Pancreas (tissue), 10 donors: ENCODE measurements around the gene OR6Y1. TPM values are rescaled to one million over a fixed set of nuclear protein-coding genes. Genes with fewer than 3 reads are reported as not detected.

ENCODE experiments used
- ATAC-seq, 4 donors: fragments of 200-7000 bp; cut with Tn5 transposase; one replicate each; pipeline versions ENCODE4 v1.8.0 to v1.9.1; 2020; ENCODE audit warnings: mild to moderate bottlenecking in 4 of 4, moderate library complexity in 4 of 4
- DNase-seq, 6 donors: peaks; one replicate each; pipeline ENCODE4 v3.0.0-alpha.2; 2020
- FAIRE-seq: peaks from 2 replicates; lab custom pipeline; 2012; peaks lifted over from hg19 to GRCh38; lab: Jason Lieb, UNC
- H3K27ac ChIP-seq, 4 donors: fragments of 200-600 bp; sonication (generic); 1 replicate in 3 of 4; 2 replicates in 1 of 4; pipeline versions ENCODE4 v1.5.0 to v1.8.0; 2020
- H3K27me3 ChIP-seq, 4 donors: fragments of 200-600 bp; one replicate each; pipeline ENCODE4 v1.8.0; 2021
- H3K36me3 ChIP-seq, 3 donors: fragments of 200-600 bp; sonication (generic) in 1 of 3; one replicate each; pipeline versions ENCODE4 v1.5.0 to v1.8.0; 2020 to 2021
- H3K4me1 ChIP-seq, 3 donors: fragments of 200-600 bp; one replicate each; pipeline ENCODE4 v1.8.0; 2021
- H3K4me3 ChIP-seq, 4 donors: fragments of 200-600 bp; sonication (generic) in 2 of 4; one replicate each; pipeline versions ENCODE4 v1.5.0 to v1.8.0; 2020 to 2021
- H3K9me3 ChIP-seq, 4 donors: fragments of 200-600 bp; one replicate each; pipeline ENCODE4 v1.8.0; 2021
- WGBS, 2 donors: extraction: QIAGEN DNeasy Blood & Tissue Kit; methylation state at CpG; one replicate each; pipeline ENCODE4 v1.1.7; 2013; 5-methylcytosine and 5-hydroxymethylcytosine counted together
- intact Hi-C, 3 donors: fragments of 100-400 bp; cut with DNase I; formaldehyde crosslinking; loops; one replicate each; pipeline versions ENCODE4 v1.11.1 to v1.14.2; 2022
- polyA plus RNA-seq, 2 donors: library from polyadenylated mRNA; stranded (reverse); fragments of 200-250 nt; gene quantifications; one replicate each; pipeline ENCODE4 v1.2.3, GENCODE V29; 2013
- total RNA-seq, 6 donors: library from RNA; stranded (reverse); fragmentation: NEBNext Ultra II Directional in 4 of 6; extraction: Animal tissue kit (Norgen Biotek cat#: 25700) in 4 of 6; gene quantifications; one replicate each; pipeline versions ENCODE4 v1.2.1 to v1.2.4, GENCODE V29; 2021 to 2023
- TF ChIP-seq, protein P1 (sequence below), 4 donors: fragments of 200-600 bp; sonication (generic) in 3 of 4; IDR thresholded peaks; one replicate each; pipeline versions ENCODE4 v1.5.0 to v1.8.0; 2021; ENCODE audit warnings: antibody characterized with exemption in 4 of 4
- donor health status: healthy with polysubstance abuse.
- donor health status: DM: no; HTN: no; CAD: no; lungs with moderate emphysema.
- donor health status: DM: no; HTN: no; CAD: no.
- donor health status: control.
- donor health status: control.
- donor health status: Bipolar disorder and iron deficiency.
- donor health status: DM: yes; HTN: yes; CAD: no.
- donor health status: DM: no; HTN: no; CAD: no.
- donor health status: DM: no; HTN: no; CAD: no.
- donor health status: DM: yes; HTN: yes; CAD: no.

OR6Y1 gene
- total and polyA plus RNA-seq, 8 donors: not detected

DNA sequence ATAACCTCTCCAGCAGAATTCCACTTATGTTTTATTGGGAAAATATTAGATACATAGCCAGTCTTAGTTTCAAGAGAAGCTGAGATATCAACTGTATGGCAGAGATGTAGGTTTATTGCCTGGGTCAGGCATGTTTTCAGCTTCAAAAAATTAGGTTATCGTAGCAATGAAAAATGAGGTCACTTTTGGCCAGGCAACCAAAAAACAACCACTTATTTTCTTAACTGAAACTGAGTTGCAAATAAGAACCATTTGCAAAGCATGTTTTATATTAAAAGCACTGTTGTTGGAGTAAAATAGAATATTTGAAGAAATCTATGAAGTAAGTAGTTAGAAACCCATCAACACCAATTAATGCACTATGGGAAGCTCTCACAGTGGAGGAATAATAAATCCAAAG, 5.5 kb upstream of the OR6Y1 start:
- Histone ChIP-seq H3K4me3 (no peak overlapping the region), H3K27ac (no peak overlapping the region), H3K27me3 (no peaks in the 10 kb centered on the region), H3K4me1 (no peaks in the 10 kb centered on the region), H3K36me3 (no peaks in the 10 kb centered on the region), H3K9me3 (no peaks in the 10 kb centered on the region)
- WGBS, 2 donors: 51 to 79% methylated on average over 1 of the region's 1 CpG
- TF ChIP-seq, protein P1, sequence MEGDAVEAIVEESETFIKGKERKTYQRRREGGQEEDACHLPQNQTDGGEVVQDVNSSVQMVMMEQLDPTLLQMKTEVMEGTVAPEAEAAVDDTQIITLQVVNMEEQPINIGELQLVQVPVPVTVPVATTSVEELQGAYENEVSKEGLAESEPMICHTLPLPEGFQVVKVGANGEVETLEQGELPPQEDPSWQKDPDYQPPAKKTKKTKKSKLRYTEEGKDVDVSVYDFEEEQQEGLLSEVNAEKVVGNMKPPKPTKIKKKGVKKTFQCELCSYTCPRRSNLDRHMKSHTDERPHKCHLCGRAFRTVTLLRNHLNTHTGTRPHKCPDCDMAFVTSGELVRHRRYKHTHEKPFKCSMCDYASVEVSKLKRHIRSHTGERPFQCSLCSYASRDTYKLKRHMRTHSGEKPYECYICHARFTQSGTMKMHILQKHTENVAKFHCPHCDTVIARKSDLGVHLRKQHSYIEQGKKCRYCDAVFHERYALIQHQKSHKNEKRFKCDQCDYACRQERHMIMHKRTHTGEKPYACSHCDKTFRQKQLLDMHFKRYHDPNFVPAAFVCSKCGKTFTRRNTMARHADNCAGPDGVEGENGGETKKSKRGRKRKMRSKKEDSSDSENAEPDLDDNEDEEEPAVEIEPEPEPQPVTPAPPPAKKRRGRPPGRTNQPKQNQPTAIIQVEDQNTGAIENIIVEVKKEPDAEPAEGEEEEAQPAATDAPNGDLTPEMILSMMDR (IDR thresholded peaks at IDR 0.05): no peak
- ATAC-seq (no peak), FAIRE-seq (no peak), DNase-seq (no peak)
- intact Hi-C loops: no loop called here

GRCh38 chr1:158552296-158552695, 1.9 kb downstream of the OR6Y1 start:
- Histone ChIP-seq H3K27ac (no peak overlapping the region), H3K9me3 (no peaks in the 10 kb centered on the region), H3K4me3 (no peak overlapping the region), H3K4me1 (no peaks in the 10 kb centered on the region), H3K36me3 (no peaks in the 10 kb centered on the region), H3K27me3 (no peaks in the 10 kb centered on the region)
- 43 to 58% methylated on average over 1 of the region's 1 CpG for WGBS, 2 donors
- TF ChIP-seq, protein P1 (IDR thresholded peaks at IDR 0.05): no peak
- ATAC-seq (no peak), DNase-seq (no peak), FAIRE-seq (no peak)
- intact Hi-C loops: no loop called here

DNA sequence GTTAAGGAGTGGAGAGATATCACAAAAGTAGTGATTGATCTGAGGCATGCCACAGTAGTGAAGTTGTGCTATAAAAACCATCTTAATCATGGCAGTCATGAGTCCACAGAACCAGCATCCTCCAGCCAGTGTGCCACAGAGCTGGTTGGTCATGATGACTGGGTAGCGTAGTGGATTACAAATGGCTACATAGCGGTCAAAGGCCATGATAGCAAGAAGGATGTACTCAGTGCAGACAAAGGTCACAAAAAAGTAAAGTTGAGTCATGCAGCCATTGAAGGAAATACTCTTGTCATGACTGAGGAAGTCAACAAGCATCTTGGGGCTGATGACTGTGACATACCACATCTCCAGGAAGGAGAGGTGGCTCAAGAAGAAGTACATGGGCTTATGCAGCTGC, 6.7 kb downstream of the OR6Y1 start:
- 86 to 94% methylated on average over 2 of the region's 2 CpGs for whole genome bisulfite sequencing, 2 donors
- no peak overlapping the region for H3K4me3 ChIP-seq
- H3K9me3 ChIP-seq: no peaks in the 10 kb centered on the region
- ATAC-seq: no peak
- H3K27me3 ChIP-seq: no peaks in the 10 kb centered on the region
- FAIRE-seq: no peak
- intact Hi-C loops: no loop called here
- H3K36me3 ChIP-seq: no peaks in the 10 kb centered on the region
- H3K4me1 ChIP-seq: no peaks in the 10 kb centered on the region
- no peak overlapping the region for H3K27ac ChIP-seq
- DNase-seq: no peak
- TF ChIP-seq, protein P1 (IDR thresholded peaks at IDR 0.05): no peak

DNA sequence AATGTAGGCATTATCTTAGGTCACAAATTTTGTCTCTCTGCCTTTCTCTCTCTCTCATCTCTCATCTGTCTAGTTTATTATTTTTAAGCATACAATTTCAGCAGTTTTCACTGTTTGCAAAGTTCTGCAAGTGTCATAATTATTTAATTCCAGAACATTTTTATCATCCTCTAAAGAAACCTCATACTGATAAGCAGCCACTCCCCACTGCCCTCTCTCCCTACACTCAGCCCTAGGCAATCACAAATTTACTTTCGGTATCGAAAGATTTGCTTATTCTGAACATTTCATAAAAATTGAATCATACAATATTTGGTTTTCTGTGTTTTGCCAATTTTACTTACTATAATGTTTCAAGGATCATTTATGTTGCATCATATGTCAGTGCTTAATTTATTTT, 16.6 kb downstream of the OR6Y1 start:
- ATAC-seq (no peak), FAIRE-seq (no peak), DNase-seq (no peak)
- intact Hi-C loops: no loop called here
- no peaks in the 10 kb centered on the region for H3K4me1 ChIP-seq
- H3K36me3 ChIP-seq: no peaks in the 10 kb centered on the region
- no peak overlapping the region for H3K4me3 ChIP-seq
- no peak overlapping the region for H3K27ac ChIP-seq
- WGBS, 2 donors: 86 to 90% methylated on average over 2 of the region's 2 CpGs
- H3K27me3 ChIP-seq: no peaks in the 10 kb centered on the region
- TF ChIP-seq, protein P1 (IDR thresholded peaks at IDR 0.05): no peak
- H3K9me3 ChIP-seq: no peaks in the 10 kb centered on the region

- H3K4me3 ChIP-seq: no peak overlapping the region
- whole genome bisulfite sequencing, 2 donors: 21 to 30% methylated on average over 5 of the region's 5 CpGs
- ATAC-seq (no peak), FAIRE-seq (no peak), DNase-seq (no peak)
- H3K9me3 ChIP-seq: no peaks in the 10 kb centered on the region
- TF ChIP-seq, protein P1 (IDR thresholded peaks at IDR 0.05): no peak
- no peaks in the 10 kb centered on the region for H3K36me3 ChIP-seq
- intact Hi-C loops: no loop called here
- H3K27ac ChIP-seq: no peak overlapping the region
- H3K27me3 ChIP-seq: no peaks in the 10 kb centered on the region
- H3K4me1 ChIP-seq: no peaks in the 10 kb centered on the region
Observed at GRCh38 chr1:158534496-158534895, 19.7 kb downstream of the OR6Y1 start.
